ENCODE data around the gene TSR3. TPM values are rescaled to one million over a fixed set of nuclear protein-coding genes. Genes with fewer than 3 reads are reported as not detected.
A peak's percentile ranks its signal among the peaks of the same experiment; 100 is the strongest.

Gene TSR3
- total and polyA plus RNA-seq, 12 donors = 41.5 to 83.4 (median 56.0) TPM

DNA sequence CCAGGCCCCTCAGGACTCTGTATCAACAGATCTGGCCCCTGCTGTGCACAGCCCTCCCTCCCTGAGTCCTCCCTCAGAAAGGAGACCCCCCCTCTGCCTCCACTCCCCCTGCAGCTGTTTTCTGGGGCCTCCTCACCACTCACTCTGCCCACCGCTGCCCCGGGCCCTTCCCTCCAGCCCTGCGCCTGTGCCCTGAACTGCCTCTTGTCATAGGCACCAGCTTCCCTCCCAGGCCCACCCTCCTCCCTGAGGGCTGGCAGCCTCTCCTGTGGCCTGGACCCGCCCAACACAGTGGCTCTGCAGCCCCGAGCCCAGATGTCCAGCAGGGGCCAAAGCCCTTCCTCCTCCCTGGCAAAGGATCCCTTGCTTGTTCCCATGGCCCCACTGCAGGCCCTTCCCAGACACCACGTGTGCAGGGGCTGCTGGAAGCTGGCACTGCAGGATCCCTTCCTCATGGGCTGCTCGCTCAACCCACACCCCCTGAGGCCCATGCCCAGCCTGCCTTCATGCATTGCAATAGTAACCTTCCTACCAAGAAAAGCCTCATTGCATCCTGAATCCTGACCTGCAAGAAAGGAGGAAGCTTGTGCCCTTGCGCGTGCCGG, 25.8 kb upstream of the TSR3 start:
- H3K27ac ChIP-seq = peak overlapping the region in 1 of 10 donors; percentile 91
- no peak overlapping the region for H3K4me3 ChIP-seq
- intact Hi-C loops (cut with DNase I) = no loop called here

DNA sequence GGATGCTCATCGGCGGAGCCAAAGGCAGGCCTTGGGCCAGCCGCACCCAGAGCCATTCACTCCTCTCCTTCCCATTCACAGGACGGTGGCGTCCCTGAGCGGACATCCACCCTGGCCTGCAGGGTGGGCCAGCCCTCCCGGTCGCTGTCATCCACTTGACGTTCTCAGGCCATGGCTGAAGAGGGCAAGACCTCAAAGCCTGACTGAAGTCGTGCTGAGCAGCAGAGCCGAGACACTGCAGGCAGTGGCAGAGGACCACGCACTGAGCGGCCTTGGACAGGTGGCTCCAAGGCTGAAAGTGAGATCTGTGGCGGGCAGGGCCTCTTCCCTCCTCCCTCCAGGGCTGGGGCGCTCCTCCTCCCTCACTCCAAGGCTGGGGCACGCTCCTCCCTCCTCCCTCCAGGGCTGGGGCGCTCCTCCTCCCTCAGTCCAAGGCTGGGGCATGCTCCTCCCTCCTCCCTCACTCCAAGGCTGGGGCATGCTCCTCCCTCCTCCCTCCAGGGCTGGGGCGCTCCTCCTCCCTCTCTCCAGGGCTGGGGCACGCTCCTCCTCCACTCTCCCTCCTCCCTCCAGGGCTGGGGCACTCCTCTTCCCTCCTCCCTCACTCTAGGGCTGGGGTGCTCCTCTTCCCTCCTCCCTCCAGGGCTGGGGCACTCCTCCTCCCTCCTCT, 24.2 kb upstream of the TSR3 start:
- H3K4me3 ChIP-seq = no peak overlapping the region
- WGBS, 2 donors = 89 to 93% methylated on average over 18 to 19 of the region's 19 CpGs
- DNase-seq (no peak), ATAC-seq (no peak)
- H3K4me1 ChIP-seq = peaks cover 7 to 26% (median 17%) of the 10 kb centered on the region in 9 donors
- H3K9me3 ChIP-seq = no peaks in the 10 kb centered on the region
- H3K27ac ChIP-seq = no peak overlapping the region
- peaks cover 0 to 29% (median 0%) of the 10 kb centered on the region in 9 donors for H3K36me3 ChIP-seq
- intact Hi-C loops (cut with DNase I) = no loop called here
- TF ChIP-seq, protein P1, sequence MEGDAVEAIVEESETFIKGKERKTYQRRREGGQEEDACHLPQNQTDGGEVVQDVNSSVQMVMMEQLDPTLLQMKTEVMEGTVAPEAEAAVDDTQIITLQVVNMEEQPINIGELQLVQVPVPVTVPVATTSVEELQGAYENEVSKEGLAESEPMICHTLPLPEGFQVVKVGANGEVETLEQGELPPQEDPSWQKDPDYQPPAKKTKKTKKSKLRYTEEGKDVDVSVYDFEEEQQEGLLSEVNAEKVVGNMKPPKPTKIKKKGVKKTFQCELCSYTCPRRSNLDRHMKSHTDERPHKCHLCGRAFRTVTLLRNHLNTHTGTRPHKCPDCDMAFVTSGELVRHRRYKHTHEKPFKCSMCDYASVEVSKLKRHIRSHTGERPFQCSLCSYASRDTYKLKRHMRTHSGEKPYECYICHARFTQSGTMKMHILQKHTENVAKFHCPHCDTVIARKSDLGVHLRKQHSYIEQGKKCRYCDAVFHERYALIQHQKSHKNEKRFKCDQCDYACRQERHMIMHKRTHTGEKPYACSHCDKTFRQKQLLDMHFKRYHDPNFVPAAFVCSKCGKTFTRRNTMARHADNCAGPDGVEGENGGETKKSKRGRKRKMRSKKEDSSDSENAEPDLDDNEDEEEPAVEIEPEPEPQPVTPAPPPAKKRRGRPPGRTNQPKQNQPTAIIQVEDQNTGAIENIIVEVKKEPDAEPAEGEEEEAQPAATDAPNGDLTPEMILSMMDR (IDR thresholded peaks at IDR 0.05) = no peak
- H3K27me3 ChIP-seq = no peaks in the 10 kb centered on the region

More for the DNA sequence above, 25.8 kb upstream of the TSR3 start:
- TF ChIP-seq, protein P1 (IDR thresholded peaks at IDR 0.05) = no peak
- DNase-seq (no peak), ATAC-seq (no peak)
- Histone ChIP-seq H3K27me3 (no peaks in the 10 kb centered on the region), H3K36me3 (peaks cover 0 to 41% (median 9%) of the 10 kb centered on the region in 9 donors), H3K4me1 (peaks cover 7 to 26% (median 17%) of the 10 kb centered on the region in 9 donors), H3K9me3 (no peaks in the 10 kb centered on the region)
- 89 to 91% methylated on average over 10 of the region's 10 CpGs for WGBS, 2 donors

DNA sequence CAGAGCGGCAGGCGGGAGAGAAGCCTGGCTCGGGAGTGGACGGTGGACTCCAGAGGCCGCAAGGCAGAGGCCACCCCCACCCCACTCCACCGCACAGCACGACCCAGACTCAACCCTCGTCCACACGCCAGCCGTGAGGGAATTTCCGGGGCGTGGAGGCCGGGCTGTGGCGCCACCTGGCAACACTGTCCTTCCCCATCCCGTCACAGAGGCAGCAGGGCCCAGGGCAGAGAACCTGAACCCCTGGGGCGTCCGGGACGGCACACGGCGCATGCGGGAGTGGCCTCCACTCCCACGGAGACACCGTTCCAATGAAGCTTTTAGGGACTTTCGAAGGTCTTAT, 23.6 kb upstream of the TSR3 start:
- Histone ChIP-seq H3K4me3 (no peak overlapping the region), H3K9me3 (no peaks in the 10 kb centered on the region), H3K27me3 (no peaks in the 10 kb centered on the region), H3K36me3 (peaks cover 0 to 29% (median 0%) of the 10 kb centered on the region in 9 donors), H3K27ac (no peak overlapping the region), H3K4me1 (peaks cover 7 to 26% (median 17%) of the 10 kb centered on the region in 9 donors)
- 90 to 93% methylated on average over 24 of the region's 24 CpGs for WGBS, 2 donors
- TF ChIP-seq, protein P1 (IDR thresholded peaks at IDR 0.05) = no peak
- intact Hi-C loops (cut with DNase I) = no loop called here
- no peak for DNase-seq
- no peak for ATAC-seq

DNA sequence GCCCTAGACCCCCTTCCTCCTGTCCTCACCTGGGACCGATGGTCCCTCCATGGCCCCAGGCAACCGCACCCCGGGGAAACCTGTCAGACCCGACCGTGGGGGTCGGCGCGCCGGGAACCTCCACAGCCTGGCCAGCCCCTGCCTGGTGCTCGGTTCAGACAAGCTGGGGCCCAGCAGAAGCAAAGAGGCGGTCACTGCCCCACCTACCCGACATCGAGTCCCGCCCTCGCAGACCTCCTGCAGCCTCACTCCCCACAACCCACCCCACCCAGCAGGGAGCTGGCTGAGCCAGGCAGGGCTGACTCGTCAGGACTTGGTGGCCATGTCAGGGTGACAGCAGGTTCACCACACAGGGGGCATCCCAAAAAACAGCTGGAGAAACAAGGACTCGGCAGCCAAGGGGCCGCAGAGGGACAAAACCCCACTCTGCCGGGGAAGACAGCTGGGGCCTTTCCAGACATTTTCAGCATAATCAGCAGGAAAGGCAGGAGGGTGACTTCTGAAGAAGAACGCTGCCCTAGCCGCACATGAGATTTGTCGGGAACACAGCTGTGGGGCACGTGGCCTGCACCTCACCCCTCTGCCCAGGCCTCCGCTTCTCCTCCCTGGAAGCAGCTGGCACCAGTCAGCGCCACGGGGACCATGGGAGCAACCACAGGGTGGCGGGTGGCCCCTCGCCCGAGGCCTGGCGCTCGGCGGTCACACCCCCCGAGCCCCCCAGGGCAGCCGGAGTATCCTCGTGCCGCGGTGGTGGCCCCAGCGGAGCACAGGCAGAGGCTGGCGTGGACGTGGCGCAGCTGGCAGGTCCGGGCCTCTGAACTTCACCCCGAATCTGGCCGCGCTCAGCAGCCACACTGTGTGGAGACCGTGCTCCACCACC, 23.0 kb upstream of the TSR3 start:
- no peak for DNase-seq
- no peaks in the 10 kb centered on the region for H3K9me3 ChIP-seq
- H3K27ac ChIP-seq = no peak overlapping the region
- TF ChIP-seq, protein P1 (IDR thresholded peaks at IDR 0.05) = no peak
- peaks cover 0 to 36% (median 3%) of the 10 kb centered on the region in 9 donors for H3K36me3 ChIP-seq
- H3K4me1 ChIP-seq = peaks cover 7 to 22% (median 17%) of the 10 kb centered on the region in 9 donors
- no peaks in the 10 kb centered on the region for H3K27me3 ChIP-seq
- intact Hi-C loops (cut with DNase I) = no loop called here
- no peak overlapping the region for H3K4me3 ChIP-seq
- WGBS, 2 donors = 93 to 95% methylated on average over 45 to 46 of the region's 46 CpGs
- no peak for ATAC-seq

Data from heart right ventricle (tissue), 16 donors.